A549 (cell line): ENCODE data around the gene COIL.

Experiments used
- CHD2 ChIP-seq: fragments of 150-350 bp; IDR thresholded peaks from 2 replicates; pipeline ENCODE4 v1.6.1; 2014; ENCODE audit warnings: low read length; ENCODE audit not compliant: partially characterized antibody
- MAFK ChIP-seq: fragments of 450-650 bp; IDR thresholded peaks from 2 replicates; pipeline ENCODE4 v1.6.1; 2014; ENCODE audit not compliant: partially characterized antibody
- MAZ ChIP-seq: fragments of 150-350 bp; IDR thresholded peaks from 2 replicates; pipeline ENCODE4 v1.6.1; 2014; ENCODE audit warnings: antibody characterized with exemption, low read depth, low read length, borderline replicate concordance
- NR3C1 ChIP-seq: fragments of >200 bp; sonication (Bioruptor Twin); formaldehyde crosslinking; IDR thresholded peaks from 3 replicates; pipeline ENCODE4 v1.6.1; 2017
- POLR2A ChIP-seq: IDR thresholded peaks from 2 replicates; pipeline ENCODE4 v1.6.1; 2012; ENCODE audit warnings: mild to moderate bottlenecking, low read length
- RCOR1 ChIP-seq: fragments of 150-350 bp; IDR thresholded peaks from 2 replicates; pipeline ENCODE4 v1.6.1; 2014; ENCODE audit warnings: antibody characterized with exemption, low read length, low read depth
- ZFP36 ChIP-seq: fragments of 450-650 bp; IDR thresholded peaks from 2 replicates; pipeline ENCODE4 v1.6.1; 2014; ENCODE audit warnings: borderline replicate concordance; ENCODE audit not compliant: partially characterized antibody
- TF ChIP-seq, protein P1 (sequence below): fragments of >200 bp; sonication (Bioruptor Twin); formaldehyde crosslinking; IDR thresholded peaks from 3 replicates; pipeline ENCODE4 v1.5.1; 2016
- TF ChIP-seq, protein P2 (sequence below): IDR thresholded peaks from 2 replicates; pipeline ENCODE4 v1.6.1; 2012
- TF ChIP-seq, protein P3 (sequence below): fragments of 150-350 bp; IDR thresholded peaks from 2 replicates; pipeline ENCODE4 v1.6.1; 2014; ENCODE audit warnings: low read depth, mild to moderate bottlenecking, low read length

DNA sequence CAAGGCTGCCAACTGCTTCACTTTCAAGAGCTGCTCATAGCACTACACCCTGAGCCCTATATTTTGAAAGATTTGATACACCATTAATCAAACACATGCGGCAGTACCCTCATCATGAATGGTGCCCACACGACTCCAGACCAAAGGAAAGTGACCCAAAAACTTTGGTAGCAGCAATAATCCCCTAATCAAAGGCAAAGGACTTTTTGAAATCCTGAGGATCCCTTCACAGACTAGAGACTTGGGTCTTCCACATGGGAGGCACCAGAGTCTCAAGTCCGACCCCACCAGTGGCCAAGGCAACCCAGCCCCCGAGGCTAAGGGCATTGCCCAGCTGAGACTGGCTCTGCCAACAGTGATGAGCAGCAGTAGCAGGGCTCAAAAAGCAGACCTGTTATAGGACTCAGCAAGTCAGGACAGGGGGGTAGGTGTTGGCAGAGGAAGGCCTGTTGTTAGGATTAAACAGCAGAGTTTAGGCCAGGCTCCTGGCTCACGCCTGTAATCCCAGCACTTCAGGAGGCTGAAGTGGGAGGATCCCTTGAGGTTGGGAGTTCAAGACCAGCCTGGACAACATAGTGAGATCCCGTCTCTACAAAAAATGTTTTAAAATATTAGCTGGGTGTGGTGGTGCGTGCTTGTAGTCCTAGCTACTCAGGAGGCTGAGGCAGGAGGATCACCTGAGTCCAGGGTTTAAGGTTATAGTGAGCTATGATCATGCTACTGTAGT is 50.2 kb downstream of the COIL start:
- TF ChIP-seq CHD2, result no peak
- TF ChIP-seq MAZ, result no peak
- TF ChIP-seq, protein P1, sequence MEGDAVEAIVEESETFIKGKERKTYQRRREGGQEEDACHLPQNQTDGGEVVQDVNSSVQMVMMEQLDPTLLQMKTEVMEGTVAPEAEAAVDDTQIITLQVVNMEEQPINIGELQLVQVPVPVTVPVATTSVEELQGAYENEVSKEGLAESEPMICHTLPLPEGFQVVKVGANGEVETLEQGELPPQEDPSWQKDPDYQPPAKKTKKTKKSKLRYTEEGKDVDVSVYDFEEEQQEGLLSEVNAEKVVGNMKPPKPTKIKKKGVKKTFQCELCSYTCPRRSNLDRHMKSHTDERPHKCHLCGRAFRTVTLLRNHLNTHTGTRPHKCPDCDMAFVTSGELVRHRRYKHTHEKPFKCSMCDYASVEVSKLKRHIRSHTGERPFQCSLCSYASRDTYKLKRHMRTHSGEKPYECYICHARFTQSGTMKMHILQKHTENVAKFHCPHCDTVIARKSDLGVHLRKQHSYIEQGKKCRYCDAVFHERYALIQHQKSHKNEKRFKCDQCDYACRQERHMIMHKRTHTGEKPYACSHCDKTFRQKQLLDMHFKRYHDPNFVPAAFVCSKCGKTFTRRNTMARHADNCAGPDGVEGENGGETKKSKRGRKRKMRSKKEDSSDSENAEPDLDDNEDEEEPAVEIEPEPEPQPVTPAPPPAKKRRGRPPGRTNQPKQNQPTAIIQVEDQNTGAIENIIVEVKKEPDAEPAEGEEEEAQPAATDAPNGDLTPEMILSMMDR, result no peak
- no peak for TF ChIP-seq MAFK
- TF ChIP-seq POLR2A, result no peak
- TF ChIP-seq, protein P2, sequence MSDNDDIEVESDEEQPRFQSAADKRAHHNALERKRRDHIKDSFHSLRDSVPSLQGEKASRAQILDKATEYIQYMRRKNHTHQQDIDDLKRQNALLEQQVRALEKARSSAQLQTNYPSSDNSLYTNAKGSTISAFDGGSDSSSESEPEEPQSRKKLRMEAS, result no peak
- TF ChIP-seq NR3C1, result no peak
- TF ChIP-seq RCOR1, result no peak
- no peak for TF ChIP-seq ZFP36
- TF ChIP-seq, protein P3, sequence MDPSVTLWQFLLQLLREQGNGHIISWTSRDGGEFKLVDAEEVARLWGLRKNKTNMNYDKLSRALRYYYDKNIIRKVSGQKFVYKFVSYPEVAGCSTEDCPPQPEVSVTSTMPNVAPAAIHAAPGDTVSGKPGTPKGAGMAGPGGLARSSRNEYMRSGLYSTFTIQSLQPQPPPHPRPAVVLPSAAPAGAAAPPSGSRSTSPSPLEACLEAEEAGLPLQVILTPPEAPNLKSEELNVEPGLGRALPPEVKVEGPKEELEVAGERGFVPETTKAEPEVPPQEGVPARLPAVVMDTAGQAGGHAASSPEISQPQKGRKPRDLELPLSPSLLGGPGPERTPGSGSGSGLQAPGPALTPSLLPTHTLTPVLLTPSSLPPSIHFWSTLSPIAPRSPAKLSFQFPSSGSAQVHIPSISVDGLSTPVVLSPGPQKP, result no peak
